WTC11 (cell line): ENCODE measurements around the gene LPIN3. TPM values are rescaled to one million over a fixed set of nuclear protein-coding genes. Genes with fewer than 3 reads are reported as not detected.

Experiments used
- ATF1 ChIP-seq: sonication (generic); formaldehyde crosslinking; IDR thresholded peaks from 2 replicates; pipeline ENCODE4 v1.8.1; 2023; ENCODE audit warnings: mild to moderate bottlenecking, moderate library complexity, missing genetic modification reagents
- CREB1 ChIP-seq: sonication (generic); formaldehyde crosslinking; IDR thresholded peaks from 2 replicates; pipeline ENCODE4 v1.8.0; 2023; ENCODE audit warnings: mild to moderate bottlenecking, missing genetic modification reagents
- ELF4 ChIP-seq: sonication (generic); formaldehyde crosslinking; IDR thresholded peaks from 2 replicates; pipeline ENCODE4 v1.8.1; 2022; ENCODE audit warnings: low read depth, mild to moderate bottlenecking, moderate library complexity, missing genetic modification reagents
- EMX1 ChIP-seq: fragments of 250-450 bp; sonication (Bioruptor Pico); IDR thresholded peaks from 2 replicates; pipeline ENCODE4 v1.8.0; 2021; ENCODE audit warnings: mild to moderate bottlenecking
- JAZF1 ChIP-seq: fragments of 250-450 bp; sonication (Bioruptor Pico); IDR thresholded peaks from 2 replicates; pipeline ENCODE4 v1.9.0; 2021; ENCODE audit warnings: moderate library complexity, mild to moderate bottlenecking, inconsistent platforms
- MXD4 ChIP-seq: fragments of 250-450 bp; sonication (Bioruptor Pico); IDR thresholded peaks from 2 replicates; pipeline ENCODE4 v1.8.0; 2021; ENCODE audit warnings: mild to moderate bottlenecking, moderate library complexity, borderline replicate concordance
- NFE2L1 ChIP-seq: sonication (generic); formaldehyde crosslinking; IDR thresholded peaks from 2 replicates; pipeline ENCODE4 v1.8.1; 2023; ENCODE audit warnings: missing genetic modification reagents
- NR2C2 ChIP-seq: sonication (generic); formaldehyde crosslinking; IDR thresholded peaks from 2 replicates; pipeline ENCODE4 v1.8.0; 2022; ENCODE audit warnings: mild to moderate bottlenecking, missing genetic modification reagents
- SP1 ChIP-seq: sonication (generic); formaldehyde crosslinking; conservative IDR thresholded peaks from 2 replicates; pipeline ENCODE4 v1.8.1; 2022; ENCODE audit warnings: missing genetic modification reagents
- TCF7 ChIP-seq: sonication (generic); formaldehyde crosslinking; IDR thresholded peaks from 2 replicates; pipeline ENCODE4 v1.8.0; 2022; ENCODE audit warnings: mild to moderate bottlenecking, low read depth, missing genetic modification reagents, moderate library complexity
- ZBTB21 ChIP-seq: sonication (generic); formaldehyde crosslinking; IDR thresholded peaks from 2 replicates; pipeline ENCODE4 v1.8.1; 2023; ENCODE audit warnings: mild to moderate bottlenecking, missing genetic modification reagents, borderline replicate concordance
- ZNF232 ChIP-seq: sonication (generic); formaldehyde crosslinking; IDR thresholded peaks from 2 replicates; pipeline ENCODE4 v1.8.0; 2022; ENCODE audit warnings: mild to moderate bottlenecking, missing genetic modification reagents
- ZNF263 ChIP-seq: sonication (generic); formaldehyde crosslinking; IDR thresholded peaks from 2 replicates; pipeline ENCODE4 v1.8.1; 2022; ENCODE audit warnings: low read depth, mild to moderate bottlenecking, moderate library complexity, missing genetic modification reagents
- ZNF317 ChIP-seq: sonication (generic); formaldehyde crosslinking; IDR thresholded peaks from 2 replicates; pipeline ENCODE4 v1.8.1; 2023; ENCODE audit warnings: low read depth, mild to moderate bottlenecking, moderate library complexity, missing genetic modification reagents, borderline replicate concordance
- ZNF423 ChIP-seq: fragments of 250-450 bp; sonication (Bioruptor Pico); IDR thresholded peaks from 2 replicates; pipeline ENCODE4 v2.1.2; 2022; ENCODE audit warnings: mild to moderate bottlenecking, moderate library complexity
- ZNF671 ChIP-seq: fragments of 250-450 bp; sonication (Bioruptor Pico); IDR thresholded peaks from 2 replicates; pipeline ENCODE4 v1.8.0; 2021; ENCODE audit warnings: mild to moderate bottlenecking
- total RNA-seq: library from RNA; stranded (reverse); gene quantifications from 3 replicates; pipeline ENCODE4 v1.2.3, GENCODE V29; 2021
- TF ChIP-seq, protein P1 (sequence below): sonication (generic); formaldehyde crosslinking; IDR thresholded peaks from 2 replicates; pipeline ENCODE4 v1.8.0; 2023; ENCODE audit warnings: mild to moderate bottlenecking, missing genetic modification reagents
- TF ChIP-seq, protein P2 (sequence below): fragments of 250-450 bp; sonication (Bioruptor Pico); IDR thresholded peaks from 2 replicates; pipeline ENCODE4 v1.8.0; 2021; ENCODE audit warnings: mild to moderate bottlenecking
- TF ChIP-seq, protein P3 (sequence below): sonication (generic); formaldehyde crosslinking; IDR thresholded peaks from 2 replicates; pipeline ENCODE4 v1.8.1; 2023; ENCODE audit warnings: mild to moderate bottlenecking, missing genetic modification reagents, moderate library complexity
- TF ChIP-seq, protein P4 (sequence below): fragments of 250-450 bp; sonication (Bioruptor Pico); IDR thresholded peaks from 2 replicates; pipeline ENCODE4 v1.9.0; 2021; ENCODE audit warnings: mild to moderate bottlenecking
- TF ChIP-seq, protein P5 (sequence below): sonication (generic); formaldehyde crosslinking; IDR thresholded peaks from 2 replicates; pipeline ENCODE4 v1.8.1; 2022; ENCODE audit warnings: mild to moderate bottlenecking, missing genetic modification reagents, moderate library complexity, borderline replicate concordance
- TF ChIP-seq, protein P6 (sequence below): sonication (generic); formaldehyde crosslinking; IDR thresholded peaks from 2 replicates; pipeline ENCODE4 v1.8.0; 2022; ENCODE audit warnings: mild to moderate bottlenecking, missing genetic modification reagents
- TF ChIP-seq, protein P7 (sequence below): sonication (generic); formaldehyde crosslinking; IDR thresholded peaks from 2 replicates; pipeline ENCODE4 v1.8.0; 2022; ENCODE audit warnings: mild to moderate bottlenecking, missing genetic modification reagents
- TF ChIP-seq, protein P8 (sequence below): sonication (generic); formaldehyde crosslinking; conservative IDR thresholded peaks from 2 replicates; pipeline ENCODE4 v1.8.1; 2022; ENCODE audit warnings: mild to moderate bottlenecking, missing genetic modification reagents
- TF ChIP-seq, protein P9 (sequence below): sonication (generic); formaldehyde crosslinking; IDR thresholded peaks from 2 replicates; pipeline ENCODE4 v1.8.1; 2022; ENCODE audit warnings: mild to moderate bottlenecking, moderate library complexity, missing genetic modification reagents
- TF ChIP-seq, protein P10 (sequence below): sonication (generic); formaldehyde crosslinking; IDR thresholded peaks from 2 replicates; pipeline ENCODE4 v1.8.0; 2023; ENCODE audit warnings: missing genetic modification reagents, mild to moderate bottlenecking, borderline replicate concordance

LPIN3 gene
- total RNA-seq, 1 experiment from 2014 or later, result 7.9 TPM

DNA sequence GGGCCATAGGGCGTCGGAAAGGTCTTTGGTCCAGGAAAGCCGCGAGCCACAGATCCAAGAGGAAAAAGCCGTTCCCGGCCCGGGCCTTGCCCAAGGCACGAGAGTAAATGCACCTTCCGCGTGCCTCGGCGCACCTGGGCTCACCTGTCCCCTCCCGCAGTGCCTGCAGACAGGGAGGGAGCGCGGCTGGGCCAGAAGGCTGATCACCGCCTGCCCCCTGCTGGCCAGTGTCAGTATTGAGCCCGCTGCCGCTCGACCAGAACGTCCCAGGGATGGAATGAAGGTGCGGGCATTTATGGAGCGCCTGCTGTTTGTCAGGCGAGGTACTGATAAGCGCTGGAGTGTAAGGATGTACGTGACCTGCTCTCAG lies 679 bp upstream of the LPIN3 start (continued):
- TF ChIP-seq, protein P1, sequence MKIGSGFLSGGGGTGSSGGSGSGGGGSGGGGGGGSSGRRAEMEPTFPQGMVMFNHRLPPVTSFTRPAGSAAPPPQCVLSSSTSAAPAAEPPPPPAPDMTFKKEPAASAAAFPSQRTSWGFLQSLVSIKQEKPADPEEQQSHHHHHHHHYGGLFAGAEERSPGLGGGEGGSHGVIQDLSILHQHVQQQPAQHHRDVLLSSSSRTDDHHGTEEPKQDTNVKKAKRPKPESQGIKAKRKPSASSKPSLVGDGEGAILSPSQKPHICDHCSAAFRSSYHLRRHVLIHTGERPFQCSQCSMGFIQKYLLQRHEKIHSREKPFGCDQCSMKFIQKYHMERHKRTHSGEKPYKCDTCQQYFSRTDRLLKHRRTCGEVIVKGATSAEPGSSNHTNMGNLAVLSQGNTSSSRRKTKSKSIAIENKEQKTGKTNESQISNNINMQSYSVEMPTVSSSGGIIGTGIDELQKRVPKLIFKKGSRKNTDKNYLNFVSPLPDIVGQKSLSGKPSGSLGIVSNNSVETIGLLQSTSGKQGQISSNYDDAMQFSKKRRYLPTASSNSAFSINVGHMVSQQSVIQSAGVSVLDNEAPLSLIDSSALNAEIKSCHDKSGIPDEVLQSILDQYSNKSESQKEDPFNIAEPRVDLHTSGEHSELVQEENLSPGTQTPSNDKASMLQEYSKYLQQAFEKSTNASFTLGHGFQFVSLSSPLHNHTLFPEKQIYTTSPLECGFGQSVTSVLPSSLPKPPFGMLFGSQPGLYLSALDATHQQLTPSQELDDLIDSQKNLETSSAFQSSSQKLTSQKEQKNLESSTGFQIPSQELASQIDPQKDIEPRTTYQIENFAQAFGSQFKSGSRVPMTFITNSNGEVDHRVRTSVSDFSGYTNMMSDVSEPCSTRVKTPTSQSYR (CRISPR knock-in tag), result 0 out of 2 replicates have a peak, but pooled peaks have one; percentile 59
- TF ChIP-seq MXD4 (CRISPR knock-in tag) (no peak), EMX1 (CRISPR knock-in tag) (no peak), JAZF1 (CRISPR knock-in tag) (no peak), TCF7 (CRISPR knock-in tag) (no peak), ZNF317 (CRISPR knock-in tag) (no peak), SP1 (CRISPR knock-in tag) (peak; percentile 80), ZNF232 (CRISPR knock-in tag) (peak; percentile 91; the same call in 1 of the 2 replicates), NR2C2 (CRISPR knock-in tag) (no peak), ZBTB21 (CRISPR knock-in tag) (peak; percentile 74; the same call in 1 of the 2 replicates), ATF1 (CRISPR knock-in tag) (no peak), ZNF263 (CRISPR knock-in tag) (no peak), ZNF423 (CRISPR knock-in tag) (peak; percentile 22; the same call in 1 of the 2 replicates), NFE2L1 (peak; percentile 91), ELF4 (CRISPR knock-in tag) (no peak), CREB1 (CRISPR knock-in tag) (0 out of 2 replicates have a peak, but pooled peaks have one; percentile 67), ZNF671 (no peak)
- TF ChIP-seq, protein P2, sequence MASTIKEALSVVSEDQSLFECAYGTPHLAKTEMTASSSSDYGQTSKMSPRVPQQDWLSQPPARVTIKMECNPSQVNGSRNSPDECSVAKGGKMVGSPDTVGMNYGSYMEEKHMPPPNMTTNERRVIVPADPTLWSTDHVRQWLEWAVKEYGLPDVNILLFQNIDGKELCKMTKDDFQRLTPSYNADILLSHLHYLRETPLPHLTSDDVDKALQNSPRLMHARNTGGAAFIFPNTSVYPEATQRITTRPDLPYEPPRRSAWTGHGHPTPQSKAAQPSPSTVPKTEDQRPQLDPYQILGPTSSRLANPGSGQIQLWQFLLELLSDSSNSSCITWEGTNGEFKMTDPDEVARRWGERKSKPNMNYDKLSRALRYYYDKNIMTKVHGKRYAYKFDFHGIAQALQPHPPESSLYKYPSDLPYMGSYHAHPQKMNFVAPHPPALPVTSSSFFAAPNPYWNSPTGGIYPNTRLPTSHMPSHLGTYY (CRISPR knock-in tag), result no peak
- TF ChIP-seq, protein P3, sequence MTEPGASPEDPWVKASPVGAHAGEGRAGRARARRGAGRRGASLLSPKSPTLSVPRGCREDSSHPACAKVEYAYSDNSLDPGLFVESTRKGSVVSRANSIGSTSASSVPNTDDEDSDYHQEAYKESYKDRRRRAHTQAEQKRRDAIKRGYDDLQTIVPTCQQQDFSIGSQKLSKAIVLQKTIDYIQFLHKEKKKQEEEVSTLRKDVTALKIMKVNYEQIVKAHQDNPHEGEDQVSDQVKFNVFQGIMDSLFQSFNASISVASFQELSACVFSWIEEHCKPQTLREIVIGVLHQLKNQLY (CRISPR knock-in tag), result no peak
- TF ChIP-seq, protein P4, sequence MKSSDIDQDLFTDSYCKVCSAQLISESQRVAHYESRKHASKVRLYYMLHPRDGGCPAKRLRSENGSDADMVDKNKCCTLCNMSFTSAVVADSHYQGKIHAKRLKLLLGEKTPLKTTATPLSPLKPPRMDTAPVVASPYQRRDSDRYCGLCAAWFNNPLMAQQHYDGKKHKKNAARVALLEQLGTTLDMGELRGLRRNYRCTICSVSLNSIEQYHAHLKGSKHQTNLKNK, result no peak
- TF ChIP-seq, protein P5, sequence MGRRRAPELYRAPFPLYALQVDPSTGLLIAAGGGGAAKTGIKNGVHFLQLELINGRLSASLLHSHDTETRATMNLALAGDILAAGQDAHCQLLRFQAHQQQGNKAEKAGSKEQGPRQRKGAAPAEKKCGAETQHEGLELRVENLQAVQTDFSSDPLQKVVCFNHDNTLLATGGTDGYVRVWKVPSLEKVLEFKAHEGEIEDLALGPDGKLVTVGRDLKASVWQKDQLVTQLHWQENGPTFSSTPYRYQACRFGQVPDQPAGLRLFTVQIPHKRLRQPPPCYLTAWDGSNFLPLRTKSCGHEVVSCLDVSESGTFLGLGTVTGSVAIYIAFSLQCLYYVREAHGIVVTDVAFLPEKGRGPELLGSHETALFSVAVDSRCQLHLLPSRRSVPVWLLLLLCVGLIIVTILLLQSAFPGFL (CRISPR knock-in tag), result no peak
- TF ChIP-seq, protein P6, sequence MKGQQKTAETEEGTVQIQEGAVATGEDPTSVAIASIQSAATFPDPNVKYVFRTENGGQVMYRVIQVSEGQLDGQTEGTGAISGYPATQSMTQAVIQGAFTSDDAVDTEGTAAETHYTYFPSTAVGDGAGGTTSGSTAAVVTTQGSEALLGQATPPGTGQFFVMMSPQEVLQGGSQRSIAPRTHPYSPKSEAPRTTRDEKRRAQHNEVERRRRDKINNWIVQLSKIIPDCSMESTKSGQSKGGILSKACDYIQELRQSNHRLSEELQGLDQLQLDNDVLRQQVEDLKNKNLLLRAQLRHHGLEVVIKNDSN, result peak; percentile 47; the same call in 1 of the 2 replicates
- TF ChIP-seq, protein P7, sequence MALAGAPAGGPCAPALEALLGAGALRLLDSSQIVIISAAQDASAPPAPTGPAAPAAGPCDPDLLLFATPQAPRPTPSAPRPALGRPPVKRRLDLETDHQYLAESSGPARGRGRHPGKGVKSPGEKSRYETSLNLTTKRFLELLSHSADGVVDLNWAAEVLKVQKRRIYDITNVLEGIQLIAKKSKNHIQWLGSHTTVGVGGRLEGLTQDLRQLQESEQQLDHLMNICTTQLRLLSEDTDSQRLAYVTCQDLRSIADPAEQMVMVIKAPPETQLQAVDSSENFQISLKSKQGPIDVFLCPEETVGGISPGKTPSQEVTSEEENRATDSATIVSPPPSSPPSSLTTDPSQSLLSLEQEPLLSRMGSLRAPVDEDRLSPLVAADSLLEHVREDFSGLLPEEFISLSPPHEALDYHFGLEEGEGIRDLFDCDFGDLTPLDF (CRISPR knock-in tag), result 0 out of 2 replicates have a peak, but pooled peaks have one; percentile 77
- TF ChIP-seq, protein P8, sequence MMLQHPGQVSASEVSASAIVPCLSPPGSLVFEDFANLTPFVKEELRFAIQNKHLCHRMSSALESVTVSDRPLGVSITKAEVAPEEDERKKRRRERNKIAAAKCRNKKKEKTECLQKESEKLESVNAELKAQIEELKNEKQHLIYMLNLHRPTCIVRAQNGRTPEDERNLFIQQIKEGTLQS (CRISPR knock-in tag), result no peak
- TF ChIP-seq, protein P9, sequence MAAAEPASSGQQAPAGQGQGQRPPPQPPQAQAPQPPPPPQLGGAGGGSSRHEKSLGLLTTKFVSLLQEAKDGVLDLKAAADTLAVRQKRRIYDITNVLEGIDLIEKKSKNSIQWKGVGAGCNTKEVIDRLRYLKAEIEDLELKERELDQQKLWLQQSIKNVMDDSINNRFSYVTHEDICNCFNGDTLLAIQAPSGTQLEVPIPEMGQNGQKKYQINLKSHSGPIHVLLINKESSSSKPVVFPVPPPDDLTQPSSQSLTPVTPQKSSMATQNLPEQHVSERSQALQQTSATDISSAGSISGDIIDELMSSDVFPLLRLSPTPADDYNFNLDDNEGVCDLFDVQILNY, result 0 out of 2 replicates have a peak, but pooled peaks have one; percentile 33
- TF ChIP-seq, protein P10, sequence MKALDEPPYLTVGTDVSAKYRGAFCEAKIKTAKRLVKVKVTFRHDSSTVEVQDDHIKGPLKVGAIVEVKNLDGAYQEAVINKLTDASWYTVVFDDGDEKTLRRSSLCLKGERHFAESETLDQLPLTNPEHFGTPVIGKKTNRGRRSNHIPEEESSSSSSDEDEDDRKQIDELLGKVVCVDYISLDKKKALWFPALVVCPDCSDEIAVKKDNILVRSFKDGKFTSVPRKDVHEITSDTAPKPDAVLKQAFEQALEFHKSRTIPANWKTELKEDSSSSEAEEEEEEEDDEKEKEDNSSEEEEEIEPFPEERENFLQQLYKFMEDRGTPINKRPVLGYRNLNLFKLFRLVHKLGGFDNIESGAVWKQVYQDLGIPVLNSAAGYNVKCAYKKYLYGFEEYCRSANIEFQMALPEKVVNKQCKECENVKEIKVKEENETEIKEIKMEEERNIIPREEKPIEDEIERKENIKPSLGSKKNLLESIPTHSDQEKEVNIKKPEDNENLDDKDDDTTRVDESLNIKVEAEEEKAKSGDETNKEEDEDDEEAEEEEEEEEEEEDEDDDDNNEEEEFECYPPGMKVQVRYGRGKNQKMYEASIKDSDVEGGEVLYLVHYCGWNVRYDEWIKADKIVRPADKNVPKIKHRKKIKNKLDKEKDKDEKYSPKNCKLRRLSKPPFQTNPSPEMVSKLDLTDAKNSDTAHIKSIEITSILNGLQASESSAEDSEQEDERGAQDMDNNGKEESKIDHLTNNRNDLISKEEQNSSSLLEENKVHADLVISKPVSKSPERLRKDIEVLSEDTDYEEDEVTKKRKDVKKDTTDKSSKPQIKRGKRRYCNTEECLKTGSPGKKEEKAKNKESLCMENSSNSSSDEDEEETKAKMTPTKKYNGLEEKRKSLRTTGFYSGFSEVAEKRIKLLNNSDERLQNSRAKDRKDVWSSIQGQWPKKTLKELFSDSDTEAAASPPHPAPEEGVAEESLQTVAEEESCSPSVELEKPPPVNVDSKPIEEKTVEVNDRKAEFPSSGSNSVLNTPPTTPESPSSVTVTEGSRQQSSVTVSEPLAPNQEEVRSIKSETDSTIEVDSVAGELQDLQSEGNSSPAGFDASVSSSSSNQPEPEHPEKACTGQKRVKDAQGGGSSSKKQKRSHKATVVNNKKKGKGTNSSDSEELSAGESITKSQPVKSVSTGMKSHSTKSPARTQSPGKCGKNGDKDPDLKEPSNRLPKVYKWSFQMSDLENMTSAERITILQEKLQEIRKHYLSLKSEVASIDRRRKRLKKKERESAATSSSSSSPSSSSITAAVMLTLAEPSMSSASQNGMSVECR (CRISPR knock-in tag), result peak; percentile 94
